ENCODE measurements around the gene TEX2. TPM values are rescaled to one million over a fixed set of nuclear protein-coding genes. Genes with fewer than 3 reads are reported as not detected.

The TEX2 gene
- total RNA-seq, 1 experiment from 2014 or later = 20.1 TPM

DNA sequence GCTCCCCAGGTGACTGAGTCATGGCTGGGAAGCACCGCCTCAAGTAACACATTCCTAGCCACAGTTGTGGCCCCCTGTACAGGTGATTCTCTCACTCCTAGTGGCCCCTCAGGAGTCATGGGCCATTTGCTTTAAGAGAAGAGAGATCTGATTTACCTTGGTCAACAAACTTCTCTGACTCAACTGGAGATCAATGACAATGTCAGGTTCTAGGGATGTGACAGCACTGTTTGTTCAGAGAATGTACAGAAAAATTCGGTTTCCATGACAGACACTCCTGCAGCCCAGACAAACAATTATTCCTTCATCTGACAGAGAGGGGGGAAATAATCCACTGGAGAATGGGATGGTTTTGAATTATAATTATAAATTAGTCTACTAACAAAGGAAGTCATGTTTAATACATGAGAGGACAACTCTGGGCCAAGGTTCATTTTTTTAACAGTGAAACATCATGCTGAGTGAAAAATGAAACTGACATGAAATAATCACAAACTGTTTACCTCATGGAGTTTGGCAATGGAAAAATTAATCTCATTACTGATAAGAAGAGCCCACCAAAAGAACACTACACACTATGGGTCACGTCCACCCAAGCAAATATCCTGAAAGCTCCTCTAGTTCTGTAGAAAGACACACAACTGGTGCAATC lies 142.8 kb downstream of the TEX2 start:
- CTCF ChIA-PET = no interaction called here
- intact Hi-C loops (cut with micrococcal nuclease; ENCODE audit: unreplicated experiment) = no loop called here
- DNase-seq (ENCODE audit: low read depth, low spot score) = no peak

GRCh38 chr17:64117981-64118979 lies 144.8 kb downstream of the TEX2 start:
- intact Hi-C loops (cut with micrococcal nuclease; ENCODE audit: unreplicated experiment) = no loop called here
- no peaks in the 10 kb centered on the region for H3K27me3 ChIP-seq (ENCODE audit: control insufficient read depth, insufficient read depth, low read length)
- no peaks in the 10 kb centered on the region for H3K36me3 ChIP-seq (ENCODE audit: control insufficient read depth, insufficient read depth, low read length)
- peaks cover 8% of the 10 kb centered on the region for H3K4me1 ChIP-seq (ENCODE audit: control insufficient read depth, insufficient read depth, low read length)
- no peaks in the 10 kb centered on the region for H3K9me3 ChIP-seq (ENCODE audit: control insufficient read depth, insufficient read depth, low read depth, low read length)
- ChIA-PET POLR2A (interaction anchor here (0.7 kb wide), 1 partner anchor 32 kb away, joined by 4 read pairs; no protein-coding TSS in a partner anchor), CTCF (no interaction called here)
- in situ Hi-C loops (cut with HindIII; ENCODE audit: low pct_unique_long_range_greater_than_20kb, low sequenced_read_pairs) = no loop called here
- no peak overlapping the region for H3K4me3 ChIP-seq (ENCODE audit: low read depth in 2 of 2, low read length in 2 of 2)
- H3K27ac ChIP-seq (ENCODE audit: low read length) = no peak overlapping the region
- ATAC-seq = no peak
- TF ChIP-seq, protein P1, sequence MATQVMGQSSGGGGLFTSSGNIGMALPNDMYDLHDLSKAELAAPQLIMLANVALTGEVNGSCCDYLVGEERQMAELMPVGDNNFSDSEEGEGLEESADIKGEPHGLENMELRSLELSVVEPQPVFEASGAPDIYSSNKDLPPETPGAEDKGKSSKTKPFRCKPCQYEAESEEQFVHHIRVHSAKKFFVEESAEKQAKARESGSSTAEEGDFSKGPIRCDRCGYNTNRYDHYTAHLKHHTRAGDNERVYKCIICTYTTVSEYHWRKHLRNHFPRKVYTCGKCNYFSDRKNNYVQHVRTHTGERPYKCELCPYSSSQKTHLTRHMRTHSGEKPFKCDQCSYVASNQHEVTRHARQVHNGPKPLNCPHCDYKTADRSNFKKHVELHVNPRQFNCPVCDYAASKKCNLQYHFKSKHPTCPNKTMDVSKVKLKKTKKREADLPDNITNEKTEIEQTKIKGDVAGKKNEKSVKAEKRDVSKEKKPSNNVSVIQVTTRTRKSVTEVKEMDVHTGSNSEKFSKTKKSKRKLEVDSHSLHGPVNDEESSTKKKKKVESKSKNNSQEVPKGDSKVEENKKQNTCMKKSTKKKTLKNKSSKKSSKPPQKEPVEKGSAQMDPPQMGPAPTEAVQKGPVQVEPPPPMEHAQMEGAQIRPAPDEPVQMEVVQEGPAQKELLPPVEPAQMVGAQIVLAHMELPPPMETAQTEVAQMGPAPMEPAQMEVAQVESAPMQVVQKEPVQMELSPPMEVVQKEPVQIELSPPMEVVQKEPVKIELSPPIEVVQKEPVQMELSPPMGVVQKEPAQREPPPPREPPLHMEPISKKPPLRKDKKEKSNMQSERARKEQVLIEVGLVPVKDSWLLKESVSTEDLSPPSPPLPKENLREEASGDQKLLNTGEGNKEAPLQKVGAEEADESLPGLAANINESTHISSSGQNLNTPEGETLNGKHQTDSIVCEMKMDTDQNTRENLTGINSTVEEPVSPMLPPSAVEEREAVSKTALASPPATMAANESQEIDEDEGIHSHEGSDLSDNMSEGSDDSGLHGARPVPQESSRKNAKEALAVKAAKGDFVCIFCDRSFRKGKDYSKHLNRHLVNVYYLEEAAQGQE (IDR thresholded peaks at IDR 0.05; ENCODE audit: insufficient read depth in 1 of 2, low read depth in 2 of 2, low read length in 1 of 2) = no peak
- TF ChIP-seq TCF7L2 (IDR thresholded peaks at IDR 0.05; ENCODE audit: low read depth, low read length) (no peak), POLR2AphosphoS5 (IDR thresholded peaks at IDR 0.05; ENCODE audit: low read depth, low read length) (no peak), SIN3A (IDR thresholded peaks at IDR 0.05; ENCODE audit: borderline replicate concordance, insufficient read depth, low read depth, low read length) (no peak), CTCF (IDR thresholded peaks at IDR 0.05) (no peak)
- no peak for DNase-seq (ENCODE audit: low read depth, low spot score)
- no TSS peak for BruUV-seq (replicated peaks)

More for the DNA sequence above, 142.8 kb downstream of the TEX2 start:
- Histone ChIP-seq H3K27ac (ENCODE audit: low read length) (no peak overlapping the region), H3K27me3 (ENCODE audit: control insufficient read depth, insufficient read depth, low read length) (no peaks in the 10 kb centered on the region), H3K4me3 (ENCODE audit: low read depth in 2 of 2, low read length in 2 of 2) (no peak overlapping the region), H3K36me3 (ENCODE audit: control insufficient read depth, insufficient read depth, low read length) (no peaks in the 10 kb centered on the region), H3K9me3 (ENCODE audit: control insufficient read depth, insufficient read depth, low read depth, low read length) (no peaks in the 10 kb centered on the region), H3K4me1 (ENCODE audit: control insufficient read depth, insufficient read depth, low read length) (peaks cover 8% of the 10 kb centered on the region)
- no TSS peak for BruUV-seq (replicated peaks)
- POLR2A ChIA-PET = no interaction called here
- in situ Hi-C loops (cut with HindIII; ENCODE audit: low pct_unique_long_range_greater_than_20kb, low sequenced_read_pairs) = no loop called here
- TF ChIP-seq TCF7L2 (IDR thresholded peaks at IDR 0.05; ENCODE audit: low read depth, low read length) = no peak
- TF ChIP-seq, protein P1 (IDR thresholded peaks at IDR 0.05; ENCODE audit: insufficient read depth in 1 of 2, low read depth in 2 of 2, low read length in 1 of 2) = no peak
- TF ChIP-seq POLR2AphosphoS5 (IDR thresholded peaks at IDR 0.05; ENCODE audit: low read depth, low read length) = no peak
- no peak for TF ChIP-seq SIN3A (IDR thresholded peaks at IDR 0.05; ENCODE audit: borderline replicate concordance, insufficient read depth, low read depth, low read length)
- no peak for TF ChIP-seq CTCF (IDR thresholded peaks at IDR 0.05)
- ATAC-seq = no peak

Data from Panc1 (cell line).